ENCODE data around the gene ANKRD44.

ANKRD44 gene

GRCh38 chr2:197265036-197265435 is 45.5 kb downstream of the ANKRD44 start:
- no peak overlapping the region for H3K4me3 ChIP-seq (ENCODE audit: low read length)
- TF ChIP-seq, protein P1, sequence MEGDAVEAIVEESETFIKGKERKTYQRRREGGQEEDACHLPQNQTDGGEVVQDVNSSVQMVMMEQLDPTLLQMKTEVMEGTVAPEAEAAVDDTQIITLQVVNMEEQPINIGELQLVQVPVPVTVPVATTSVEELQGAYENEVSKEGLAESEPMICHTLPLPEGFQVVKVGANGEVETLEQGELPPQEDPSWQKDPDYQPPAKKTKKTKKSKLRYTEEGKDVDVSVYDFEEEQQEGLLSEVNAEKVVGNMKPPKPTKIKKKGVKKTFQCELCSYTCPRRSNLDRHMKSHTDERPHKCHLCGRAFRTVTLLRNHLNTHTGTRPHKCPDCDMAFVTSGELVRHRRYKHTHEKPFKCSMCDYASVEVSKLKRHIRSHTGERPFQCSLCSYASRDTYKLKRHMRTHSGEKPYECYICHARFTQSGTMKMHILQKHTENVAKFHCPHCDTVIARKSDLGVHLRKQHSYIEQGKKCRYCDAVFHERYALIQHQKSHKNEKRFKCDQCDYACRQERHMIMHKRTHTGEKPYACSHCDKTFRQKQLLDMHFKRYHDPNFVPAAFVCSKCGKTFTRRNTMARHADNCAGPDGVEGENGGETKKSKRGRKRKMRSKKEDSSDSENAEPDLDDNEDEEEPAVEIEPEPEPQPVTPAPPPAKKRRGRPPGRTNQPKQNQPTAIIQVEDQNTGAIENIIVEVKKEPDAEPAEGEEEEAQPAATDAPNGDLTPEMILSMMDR (conservative IDR thresholded peaks at IDR 0.05; ENCODE audit: low read depth, low read length): no peak
- no peak for DNase-seq (ENCODE audit: low read depth)

DNA sequence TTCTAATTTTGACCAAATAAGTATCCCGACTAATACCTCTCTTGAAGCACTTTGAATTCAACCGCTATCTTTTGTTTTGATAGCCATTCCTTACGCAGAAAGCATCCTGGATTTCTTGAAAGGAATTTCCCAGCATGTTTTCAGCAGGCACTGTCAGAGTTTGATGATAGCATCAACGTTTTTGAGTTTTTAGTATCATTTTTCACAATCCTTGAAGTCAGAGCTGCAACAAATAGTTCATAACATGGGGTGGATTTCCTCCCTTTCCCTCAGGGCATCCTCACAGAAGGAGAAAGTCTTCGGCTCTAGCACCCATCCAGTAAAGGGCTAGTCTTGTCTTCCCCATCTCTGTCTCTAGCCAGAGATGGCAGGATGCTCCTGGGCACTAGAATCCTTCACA is 46.2 kb downstream of the ANKRD44 start:
- H3K4me3 ChIP-seq (ENCODE audit: low read length): no peak overlapping the region
- DNase-seq (ENCODE audit: low read depth): no peak
- TF ChIP-seq, protein P1 (conservative IDR thresholded peaks at IDR 0.05; ENCODE audit: low read depth, low read length): no peak

DNA sequence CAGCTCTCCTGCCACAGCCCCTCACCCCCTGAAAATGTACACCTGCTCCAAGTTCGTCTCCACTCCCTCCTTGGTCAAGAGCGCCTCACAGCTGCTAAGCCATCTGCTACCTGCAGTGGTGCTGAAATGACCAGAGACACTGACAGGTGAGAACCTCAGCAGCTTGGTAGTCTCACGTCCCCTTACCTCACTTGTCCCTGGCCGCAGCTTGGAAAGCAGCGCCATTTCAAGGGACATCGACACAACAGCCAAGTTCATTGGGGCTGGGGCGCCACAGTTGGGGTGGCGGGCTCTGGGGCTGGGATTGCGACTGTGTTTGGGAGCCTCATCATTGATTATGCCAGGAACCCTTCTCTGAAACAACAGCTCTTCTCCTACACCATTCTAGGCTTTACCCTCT is 47.5 kb downstream of the ANKRD44 start:
- no peak overlapping the region for H3K4me3 ChIP-seq (ENCODE audit: low read length)
- no peak for DNase-seq (ENCODE audit: low read depth)
- TF ChIP-seq, protein P1 (conservative IDR thresholded peaks at IDR 0.05; ENCODE audit: low read depth, low read length): no peak

DNA sequence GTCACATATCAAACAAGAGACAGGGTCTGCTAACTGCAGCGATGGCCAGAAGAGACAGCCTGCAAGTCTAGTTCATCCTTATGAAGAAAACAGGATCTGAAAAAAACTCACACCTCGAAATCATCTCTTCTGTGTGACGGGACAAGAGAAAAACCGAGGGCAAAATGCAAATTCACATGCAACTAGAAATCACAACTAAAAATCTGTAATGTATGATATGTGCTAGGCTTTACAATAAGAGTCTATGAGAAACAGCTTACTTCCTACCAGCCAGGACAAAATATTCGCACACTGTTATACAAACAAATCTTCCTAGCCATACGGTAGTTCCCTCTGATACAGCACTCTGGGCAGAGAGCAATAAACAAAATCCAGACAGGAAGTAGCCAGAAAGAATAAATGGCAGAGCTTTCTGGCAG is 48.8 kb downstream of the ANKRD44 start:
- no peak overlapping the region for H3K4me3 ChIP-seq (ENCODE audit: low read length)
- TF ChIP-seq, protein P1 (conservative IDR thresholded peaks at IDR 0.05; ENCODE audit: low read depth, low read length): no peak
- no peak for DNase-seq (ENCODE audit: low read depth)

- no peak for DNase-seq (ENCODE audit: low read depth)
- TF ChIP-seq, protein P1 (conservative IDR thresholded peaks at IDR 0.05; ENCODE audit: low read depth, low read length): no peak
- no peak overlapping the region for H3K4me3 ChIP-seq (ENCODE audit: low read length)
These were observed 51.0 kb downstream of the ANKRD44 start for GRCh38 chr2:197259470-197259999.

- no peak overlapping the region for H3K4me3 ChIP-seq (ENCODE audit: low read length)
- DNase-seq (ENCODE audit: low read depth): no peak
- TF ChIP-seq, protein P1 (conservative IDR thresholded peaks at IDR 0.05; ENCODE audit: low read depth, low read length): no peak
These were observed 52.0 kb downstream of the ANKRD44 start for GRCh38 chr2:197258580-197258979.

DNA sequence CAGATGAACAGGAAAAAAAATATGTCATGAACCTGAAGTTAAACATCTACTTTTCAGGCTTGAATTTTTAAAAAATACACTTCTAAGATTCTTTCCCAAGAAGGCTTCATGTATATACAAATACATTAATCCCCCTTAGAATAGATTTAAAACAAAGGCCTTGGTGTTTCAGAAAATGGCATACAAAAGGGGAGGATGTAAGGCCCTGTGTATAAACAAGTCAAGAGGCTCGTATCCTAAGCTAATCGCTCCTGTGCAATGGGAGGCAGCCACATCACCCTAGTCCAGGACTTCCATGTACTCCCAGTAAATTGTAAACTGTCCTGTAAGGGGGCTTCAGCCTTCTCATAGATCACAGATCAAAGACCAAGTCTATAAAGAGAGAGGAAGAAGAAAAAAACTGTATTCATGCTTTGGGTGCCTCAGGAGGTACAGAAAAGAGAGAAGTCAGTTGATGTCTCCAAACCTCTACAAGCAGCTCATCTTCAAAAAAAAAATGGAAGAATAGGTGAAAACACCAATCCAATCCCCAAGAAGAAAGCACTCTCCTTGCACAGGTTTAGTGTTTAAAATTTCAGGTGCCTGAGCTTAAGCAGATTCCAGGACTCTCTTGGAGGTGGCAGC is 53.9 kb downstream of the ANKRD44 start:
- no peak overlapping the region for H3K4me3 ChIP-seq (ENCODE audit: low read length)
- no peak for DNase-seq (ENCODE audit: low read depth)
- TF ChIP-seq, protein P1 (conservative IDR thresholded peaks at IDR 0.05; ENCODE audit: low read depth, low read length): no peak

Data from retinal pigment epithelial cell (primary cell).